ENCODE measurements around the gene SGK1. TPM values are rescaled to one million over a fixed set of nuclear protein-coding genes. Genes with fewer than 3 reads are reported as not detected.
A peak's percentile ranks its signal among the peaks of the same experiment; 100 is the strongest.

Gene SGK1
- total RNA-seq, 4 donors from 2014 or later: 15.1 to 38.2 (median 25.5) TPM

DNA sequence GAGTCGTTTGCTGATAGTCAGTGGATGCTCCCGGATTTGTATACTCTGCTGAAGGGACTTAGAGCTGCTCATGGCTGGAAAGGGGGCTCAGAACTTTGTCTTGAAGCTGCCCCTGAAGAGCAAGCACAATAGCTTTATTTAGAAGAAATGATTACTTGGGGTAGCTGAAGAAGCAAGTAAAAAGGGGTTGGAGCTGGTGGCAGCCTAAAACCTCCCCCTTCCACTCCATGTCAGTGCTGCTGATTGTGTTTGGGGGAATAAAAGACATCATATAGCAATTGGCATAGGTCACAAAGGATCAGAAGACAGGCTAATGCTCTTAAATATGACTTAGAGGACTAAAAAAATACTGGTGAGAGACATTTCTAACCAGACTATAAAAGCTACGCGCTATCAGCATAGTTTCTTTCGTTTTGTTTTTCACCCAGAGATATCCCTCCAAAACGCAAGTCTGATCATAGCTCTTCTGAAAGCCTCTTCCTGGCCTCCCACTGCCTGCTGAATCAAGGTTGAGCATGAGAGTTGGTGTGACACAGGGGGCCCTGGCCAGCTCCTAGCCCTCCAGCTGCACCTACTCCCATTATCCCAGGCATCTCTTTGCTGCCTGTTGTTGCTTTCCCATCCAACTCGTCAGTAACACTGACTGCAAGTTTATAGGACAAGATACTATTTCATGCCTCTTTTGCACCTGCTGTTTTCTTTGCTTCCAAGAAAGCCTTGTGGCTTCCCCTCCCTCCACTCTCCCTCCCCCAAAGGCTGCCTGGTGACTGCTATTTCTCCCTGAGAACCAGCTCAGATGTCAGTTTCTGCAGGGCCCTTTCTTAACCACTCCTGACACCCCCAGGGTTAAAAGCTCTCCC lies 33.9 kb upstream of the SGK1 start:
- H3K27ac ChIP-seq: no peak overlapping the region
- 70 to 81% methylated on average over 3 to 7 of the region's 7 CpGs for WGBS, 2 donors (ENCODE audit: low coverage in 1 of 2)

DNA sequence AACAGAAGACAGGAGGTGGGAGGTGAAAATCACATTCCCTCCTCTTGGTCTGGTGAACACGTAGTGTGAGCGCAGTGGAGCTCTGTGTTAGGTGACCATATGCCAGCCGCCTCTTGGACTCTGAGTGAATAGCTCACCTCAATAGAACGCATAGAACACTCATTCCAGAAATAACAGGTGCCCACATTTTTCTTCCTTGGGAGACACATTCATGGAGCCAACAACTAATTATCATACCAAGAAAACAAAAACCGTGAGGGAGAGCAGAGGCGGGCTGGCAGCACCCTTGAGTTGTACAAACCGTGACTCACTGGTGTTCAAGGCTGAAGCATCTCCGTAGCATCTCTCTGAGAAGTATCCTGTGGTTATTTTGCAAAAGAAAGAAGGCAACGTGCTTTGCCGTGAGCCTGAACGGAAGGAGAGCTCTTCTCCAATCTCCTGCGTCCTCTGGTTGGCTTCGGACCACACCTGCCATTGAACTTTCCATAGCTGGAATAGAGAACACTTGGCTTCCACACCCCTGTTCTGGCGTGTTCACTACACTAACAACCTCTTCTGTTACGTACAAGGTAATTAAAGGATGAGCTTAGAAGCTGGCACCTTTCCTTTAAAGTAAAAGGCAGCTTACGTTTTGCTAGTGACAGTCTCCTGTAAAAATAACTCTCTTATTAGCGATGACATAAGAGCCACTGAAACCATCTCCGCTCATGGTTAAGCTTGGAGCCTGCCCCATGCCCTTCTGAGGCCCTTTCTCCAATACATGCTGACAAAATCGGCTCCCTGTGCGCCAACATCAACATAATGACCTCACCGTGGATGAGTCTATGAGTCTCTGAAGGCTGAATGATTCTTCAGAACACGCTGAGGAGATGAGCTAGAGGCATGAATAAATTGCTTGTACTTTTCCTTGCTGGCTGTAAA lies 30.2 kb upstream of the SGK1 start:
- Histone ChIP-seq H3K27ac (no peak overlapping the region), H3K4me3 (no peak overlapping the region), H3K27me3 (no peaks in the 10 kb centered on the region), H3K36me3 (no peaks in the 10 kb centered on the region), H3K4me1 (no peaks in the 10 kb centered on the region), H3K9me3 (no peaks in the 10 kb centered on the region)
- 89 to 91% methylated on average over 16 to 18 of the region's 22 CpGs for WGBS, 2 donors (ENCODE audit: low coverage in 1 of 2)
- ATAC-seq: peak; percentile 71
- no peak for TF ChIP-seq POLR2AphosphoS5 (IDR thresholded peaks at IDR 0.05)
- TF ChIP-seq, protein P1, sequence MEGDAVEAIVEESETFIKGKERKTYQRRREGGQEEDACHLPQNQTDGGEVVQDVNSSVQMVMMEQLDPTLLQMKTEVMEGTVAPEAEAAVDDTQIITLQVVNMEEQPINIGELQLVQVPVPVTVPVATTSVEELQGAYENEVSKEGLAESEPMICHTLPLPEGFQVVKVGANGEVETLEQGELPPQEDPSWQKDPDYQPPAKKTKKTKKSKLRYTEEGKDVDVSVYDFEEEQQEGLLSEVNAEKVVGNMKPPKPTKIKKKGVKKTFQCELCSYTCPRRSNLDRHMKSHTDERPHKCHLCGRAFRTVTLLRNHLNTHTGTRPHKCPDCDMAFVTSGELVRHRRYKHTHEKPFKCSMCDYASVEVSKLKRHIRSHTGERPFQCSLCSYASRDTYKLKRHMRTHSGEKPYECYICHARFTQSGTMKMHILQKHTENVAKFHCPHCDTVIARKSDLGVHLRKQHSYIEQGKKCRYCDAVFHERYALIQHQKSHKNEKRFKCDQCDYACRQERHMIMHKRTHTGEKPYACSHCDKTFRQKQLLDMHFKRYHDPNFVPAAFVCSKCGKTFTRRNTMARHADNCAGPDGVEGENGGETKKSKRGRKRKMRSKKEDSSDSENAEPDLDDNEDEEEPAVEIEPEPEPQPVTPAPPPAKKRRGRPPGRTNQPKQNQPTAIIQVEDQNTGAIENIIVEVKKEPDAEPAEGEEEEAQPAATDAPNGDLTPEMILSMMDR (IDR thresholded peaks at IDR 0.05): no peak
- TF ChIP-seq POLR2A (IDR thresholded peaks at IDR 0.05): no peak
- no peak for TF ChIP-seq EP300 (IDR thresholded peaks at IDR 0.05)

More for the DNA sequence above, 33.9 kb upstream of the SGK1 start:
- Histone ChIP-seq H3K4me3 (no peak overlapping the region), H3K36me3 (no peaks in the 10 kb centered on the region), H3K9me3 (no peaks in the 10 kb centered on the region), H3K4me1 (no peaks in the 10 kb centered on the region), H3K27me3 (no peaks in the 10 kb centered on the region)
- no peak for ATAC-seq
- TF ChIP-seq POLR2A (IDR thresholded peaks at IDR 0.05): no peak
- TF ChIP-seq POLR2AphosphoS5 (IDR thresholded peaks at IDR 0.05): no peak
- no peak for TF ChIP-seq EP300 (IDR thresholded peaks at IDR 0.05)
- TF ChIP-seq, protein P1 (IDR thresholded peaks at IDR 0.05): no peak

- ATAC-seq: no peak
- no peaks in the 10 kb centered on the region for H3K4me1 ChIP-seq
- 93 to 94% methylated on average over 6 to 7 of the region's 7 CpGs for WGBS, 2 donors (ENCODE audit: low coverage in 1 of 2)
- no peak overlapping the region for H3K27ac ChIP-seq
- H3K36me3 ChIP-seq: no peaks in the 10 kb centered on the region
- H3K27me3 ChIP-seq: no peaks in the 10 kb centered on the region
- TF ChIP-seq EP300 (IDR thresholded peaks at IDR 0.05) (no peak), POLR2AphosphoS5 (IDR thresholded peaks at IDR 0.05) (no peak), POLR2A (IDR thresholded peaks at IDR 0.05) (no peak)
- TF ChIP-seq, protein P1 (IDR thresholded peaks at IDR 0.05): no peak
- H3K4me3 ChIP-seq: no peak overlapping the region
- H3K9me3 ChIP-seq: no peaks in the 10 kb centered on the region
These were observed 29.1 kb upstream of the SGK1 start for GRCh38 chr6:134346932-134347545.

GRCh38 chr6:134345789-134346188 lies 27.9 kb upstream of the SGK1 start:
- H3K4me3 ChIP-seq: no peak overlapping the region
- H3K27ac ChIP-seq: no peak overlapping the region
- H3K4me1 ChIP-seq: no peaks in the 10 kb centered on the region
- no peaks in the 10 kb centered on the region for H3K36me3 ChIP-seq
- 23 to 72% methylated on average over 8 of the region's 8 CpGs for WGBS, 2 donors (ENCODE audit: low coverage in 1 of 2)
- no peaks in the 10 kb centered on the region for H3K9me3 ChIP-seq
- no peak for ATAC-seq
- no peaks in the 10 kb centered on the region for H3K27me3 ChIP-seq
- TF ChIP-seq POLR2A (IDR thresholded peaks at IDR 0.05) (no peak), POLR2AphosphoS5 (IDR thresholded peaks at IDR 0.05) (no peak), EP300 (IDR thresholded peaks at IDR 0.05) (no peak)
- TF ChIP-seq, protein P1 (IDR thresholded peaks at IDR 0.05): no peak
